ENCODE results near the gene THADA. TPM values are rescaled to one million over a fixed set of nuclear protein-coding genes. Genes with fewer than 3 reads are reported as not detected.

Gene THADA
- polyA plus RNA-seq, 1 donor (not counting 4 experiments of a cell fraction or from before 2014, with no cell fraction given): 22.6 TPM

DNA sequence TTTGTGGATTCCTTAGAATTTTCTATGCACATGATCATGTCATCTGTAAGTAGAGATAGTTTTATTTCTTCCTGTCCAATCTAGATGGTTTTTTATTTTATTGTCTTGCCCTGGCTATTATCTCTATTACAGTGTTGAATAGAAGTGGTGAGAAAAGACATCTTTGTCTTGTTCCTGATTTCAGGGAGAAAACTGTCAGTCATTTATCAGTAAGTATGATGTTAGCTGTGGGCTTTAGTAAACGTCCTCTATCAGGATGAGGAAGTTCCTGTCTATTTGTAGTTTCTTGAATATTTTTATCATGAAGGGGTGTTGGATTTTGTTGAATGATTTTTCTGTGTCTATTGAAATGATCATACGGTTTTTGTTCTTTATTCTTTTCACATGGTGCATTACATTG, 46.5 kb upstream of the THADA start:
- no peak overlapping the region for H3K27ac ChIP-seq (ENCODE audit: control insufficient read depth, insufficient read depth, low read length)
- no peak overlapping the region for H3K4me2 ChIP-seq (ENCODE audit: control insufficient read depth, extremely low read depth, insufficient read depth, low read depth, low read length)
- no peaks in the 10 kb centered on the region for H3K27me3 ChIP-seq (ENCODE audit: control insufficient read depth, extremely low read depth, insufficient read depth, low read length)
- H3K79me2 ChIP-seq (ENCODE audit: control insufficient read depth, insufficient read depth, low read length): no peaks in the 10 kb centered on the region
- no peaks in the 10 kb centered on the region for H4K20me1 ChIP-seq (ENCODE audit: control insufficient read depth, extremely low read depth, insufficient read depth, low read length)
- no peak overlapping the region for H2AFZ ChIP-seq (ENCODE audit: control insufficient read depth, low read length)
- peaks cover 4% of the 10 kb centered on the region for H3K4me1 ChIP-seq (ENCODE audit: control insufficient read depth, extremely low read depth, insufficient read depth, low read length)
- no peaks in the 10 kb centered on the region for H3K36me3 ChIP-seq (ENCODE audit: control insufficient read depth in 2 of 2, extremely low read depth in 1 of 2, insufficient read depth in 2 of 2, low read length in 2 of 2)
- FAIRE-seq (no peak), DNase-seq (ENCODE audit: low read depth, low spot score) (no peak)
- dilution Hi-C loops (cut with MboI; ENCODE audit: extremely low pct_ligation_motif_present, low sequenced_read_pairs): no loop called here
- H3K9ac ChIP-seq (ENCODE audit: control insufficient read depth, extremely low read depth, insufficient read depth, low read length): no peak overlapping the region
- H3K9me1 ChIP-seq (ENCODE audit: control insufficient read depth, extremely low read depth, insufficient read depth, low read length): no peaks in the 10 kb centered on the region
- TF ChIP-seq EZH2 (IDR thresholded peaks at IDR 0.05; ENCODE audit: low read length): no peak
- no peaks in the 10 kb centered on the region for H3K9me3 ChIP-seq (ENCODE audit: control insufficient read depth, low read depth, low read length)
- H3K4me3 ChIP-seq (ENCODE audit: control insufficient read depth in 2 of 3, extremely low read depth in 1 of 3, insufficient read depth in 2 of 3, low read depth in 1 of 3, low read length in 3 of 3): no peak overlapping the region

DNA sequence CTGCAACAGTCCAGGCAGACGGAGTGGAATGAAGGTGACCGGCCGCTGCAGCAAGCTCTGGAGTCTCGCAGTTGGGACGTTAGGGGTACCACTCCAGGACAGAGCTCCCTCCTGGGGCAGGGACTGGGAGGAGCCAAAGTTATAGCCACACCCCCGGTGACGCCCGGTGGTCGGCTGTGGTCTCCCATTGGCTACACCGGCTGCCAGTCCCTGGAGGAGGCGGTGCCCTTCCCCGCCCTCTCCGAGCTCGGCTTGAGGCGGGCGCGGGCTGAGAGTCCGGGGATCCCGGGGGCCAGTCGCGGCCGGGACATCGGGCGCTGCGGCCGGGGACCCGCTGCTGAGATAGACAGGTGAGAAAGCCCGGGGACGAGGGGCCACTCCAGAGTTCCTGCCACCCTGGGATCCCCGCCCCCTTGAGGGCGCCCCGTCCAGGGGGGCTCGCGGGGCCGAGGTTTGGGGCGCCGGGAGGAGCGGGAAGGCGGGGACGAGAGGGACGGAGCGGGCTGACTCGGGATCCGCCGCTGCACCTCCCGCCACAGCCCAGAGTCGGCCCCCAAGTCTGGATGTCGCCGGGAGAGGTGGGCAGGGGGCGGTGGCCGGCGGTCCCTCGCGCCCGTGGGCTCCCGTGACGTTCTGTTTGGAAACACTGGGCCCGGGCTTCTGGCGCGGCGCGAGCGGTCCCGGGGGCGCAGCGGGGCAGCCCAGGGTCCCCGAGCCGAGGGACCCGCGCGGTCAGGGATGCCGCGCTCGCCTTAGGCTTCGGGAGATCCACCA, 41.4 kb upstream of the THADA start, which contains the start of gene PLEKHH2:
Gene PLEKHH2, plus strand, starts transcription at position 231 of the 774 bp plus-strand sequence. CDS start 7,414 bp downstream, outside the sequence.
- DNase-seq (ENCODE audit: low read depth, low spot score) (no peak), FAIRE-seq (peak; percentile 51)
- Histone ChIP-seq H3K4me2 (ENCODE audit: control insufficient read depth, extremely low read depth, insufficient read depth, low read depth, low read length) (peak within 1 kb of the TSS; percentile 100), H3K79me2 (ENCODE audit: control insufficient read depth, insufficient read depth, low read length) (no peaks in the 10 kb centered on the region), H3K27ac (ENCODE audit: control insufficient read depth, insufficient read depth, low read length) (no peak within 1 kb of the TSS), H3K9me1 (ENCODE audit: control insufficient read depth, extremely low read depth, insufficient read depth, low read length) (no peaks in the 10 kb centered on the region), H3K27me3 (ENCODE audit: control insufficient read depth, extremely low read depth, insufficient read depth, low read length) (peaks cover 6% of the 10 kb centered on the region), H3K9ac (ENCODE audit: control insufficient read depth, extremely low read depth, insufficient read depth, low read length) (peak within 1 kb of the TSS; percentile 41), H3K4me1 (ENCODE audit: control insufficient read depth, extremely low read depth, insufficient read depth, low read length) (peaks cover 7% of the 10 kb centered on the region), H3K4me3 (ENCODE audit: control insufficient read depth in 2 of 3, extremely low read depth in 1 of 3, insufficient read depth in 2 of 3, low read depth in 1 of 3, low read length in 3 of 3) (peak within 1 kb of the TSS; percentile 64 to 83 (median 80)), H3K36me3 (ENCODE audit: control insufficient read depth in 2 of 2, extremely low read depth in 1 of 2, insufficient read depth in 2 of 2, low read length in 2 of 2) (no peaks in the 10 kb centered on the region), H4K20me1 (ENCODE audit: control insufficient read depth, extremely low read depth, insufficient read depth, low read length) (no peaks in the 10 kb centered on the region), H2AFZ (ENCODE audit: control insufficient read depth, low read length) (peak within 1 kb of the TSS; percentile 100), H3K9me3 (ENCODE audit: control insufficient read depth, low read depth, low read length) (no peaks in the 10 kb centered on the region)
- no peak for TF ChIP-seq EZH2 (IDR thresholded peaks at IDR 0.05; ENCODE audit: low read length)
- TF ChIP-seq CTCF (optimal IDR thresholded peaks at IDR 0.05 in 1 of 3, IDR thresholded peaks at IDR 0.05 in 1 of 3, conservative IDR thresholded peaks at IDR 0.05 in 1 of 3; ENCODE audit: extremely low read depth in 1 of 3, insufficient read depth in 2 of 3, low read length in 3 of 3): no peak
- dilution Hi-C loops (cut with MboI; ENCODE audit: extremely low pct_ligation_motif_present, low sequenced_read_pairs): no loop called here

All from keratinocyte (primary cell).